ENCODE measurements around the gene MAPKBP1.

The MAPKBP1 gene

DNA sequence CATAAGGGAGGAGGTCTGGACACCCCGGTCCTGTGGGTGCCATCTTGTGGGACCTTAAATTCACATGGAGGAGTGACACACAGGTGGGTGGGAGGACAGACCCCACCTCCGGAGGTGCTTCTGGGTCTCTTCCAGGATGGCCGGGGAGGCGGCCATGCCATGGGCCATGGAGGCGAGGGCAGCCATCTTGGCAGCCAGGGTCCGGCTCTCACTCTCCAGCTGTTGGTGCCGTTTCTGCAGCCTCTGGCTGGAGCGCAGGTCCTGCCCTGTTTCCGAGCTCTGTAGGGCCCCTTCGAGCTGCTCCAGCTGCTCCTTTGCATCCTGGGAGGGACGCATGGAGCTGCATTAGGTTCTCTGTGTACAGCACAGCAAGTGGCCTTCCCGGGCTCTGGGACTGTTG is 100.5 kb downstream of the MAPKBP1 start:
- H3K4me3 ChIP-seq (ENCODE audit: low read depth, low read length) = no peak overlapping the region
- TF ChIP-seq MYC (IDR thresholded peaks at IDR 0.05; ENCODE audit: low read depth, low read length) (no peak), POLR2A (IDR thresholded peaks at IDR 0.05; ENCODE audit: extremely low read depth, insufficient read length) (no peak)
- TF ChIP-seq, protein P1, sequence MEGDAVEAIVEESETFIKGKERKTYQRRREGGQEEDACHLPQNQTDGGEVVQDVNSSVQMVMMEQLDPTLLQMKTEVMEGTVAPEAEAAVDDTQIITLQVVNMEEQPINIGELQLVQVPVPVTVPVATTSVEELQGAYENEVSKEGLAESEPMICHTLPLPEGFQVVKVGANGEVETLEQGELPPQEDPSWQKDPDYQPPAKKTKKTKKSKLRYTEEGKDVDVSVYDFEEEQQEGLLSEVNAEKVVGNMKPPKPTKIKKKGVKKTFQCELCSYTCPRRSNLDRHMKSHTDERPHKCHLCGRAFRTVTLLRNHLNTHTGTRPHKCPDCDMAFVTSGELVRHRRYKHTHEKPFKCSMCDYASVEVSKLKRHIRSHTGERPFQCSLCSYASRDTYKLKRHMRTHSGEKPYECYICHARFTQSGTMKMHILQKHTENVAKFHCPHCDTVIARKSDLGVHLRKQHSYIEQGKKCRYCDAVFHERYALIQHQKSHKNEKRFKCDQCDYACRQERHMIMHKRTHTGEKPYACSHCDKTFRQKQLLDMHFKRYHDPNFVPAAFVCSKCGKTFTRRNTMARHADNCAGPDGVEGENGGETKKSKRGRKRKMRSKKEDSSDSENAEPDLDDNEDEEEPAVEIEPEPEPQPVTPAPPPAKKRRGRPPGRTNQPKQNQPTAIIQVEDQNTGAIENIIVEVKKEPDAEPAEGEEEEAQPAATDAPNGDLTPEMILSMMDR (IDR thresholded peaks at IDR 0.05; ENCODE audit: low read depth, low read length) = no peak
- TF ChIP-seq, protein P2, sequence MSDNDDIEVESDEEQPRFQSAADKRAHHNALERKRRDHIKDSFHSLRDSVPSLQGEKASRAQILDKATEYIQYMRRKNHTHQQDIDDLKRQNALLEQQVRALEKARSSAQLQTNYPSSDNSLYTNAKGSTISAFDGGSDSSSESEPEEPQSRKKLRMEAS (IDR thresholded peaks at IDR 0.05; ENCODE audit: low read depth, low read length) = no peak
- no peak for DNase-seq (ENCODE audit: low read depth)

DNA sequence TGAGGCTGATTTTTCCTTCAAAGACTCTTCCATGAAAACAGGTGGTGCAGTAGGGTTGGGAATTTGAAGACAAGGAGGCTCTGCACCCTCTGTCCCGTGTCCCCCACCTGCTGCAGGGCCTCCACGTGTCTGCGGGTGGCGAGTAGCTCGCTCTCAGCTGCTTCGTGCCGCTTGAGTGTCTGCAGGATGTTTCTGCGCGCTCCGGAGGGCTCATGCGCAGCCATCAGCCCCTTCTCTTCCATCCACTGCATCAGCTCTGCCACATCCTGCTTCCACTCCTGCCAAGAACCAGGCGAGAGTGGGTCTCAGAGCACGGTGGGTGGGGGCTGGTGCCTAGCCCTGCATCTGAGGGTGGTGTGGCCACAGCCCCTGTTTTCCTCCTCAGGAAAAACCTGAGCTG is 101.7 kb downstream of the MAPKBP1 start:
- no peak for DNase-seq (ENCODE audit: low read depth)
- H3K4me3 ChIP-seq (ENCODE audit: low read depth, low read length) = no peak overlapping the region
- TF ChIP-seq, protein P2 (IDR thresholded peaks at IDR 0.05; ENCODE audit: low read depth, low read length) = no peak
- TF ChIP-seq, protein P1 (IDR thresholded peaks at IDR 0.05; ENCODE audit: low read depth, low read length) = no peak
- TF ChIP-seq POLR2A (IDR thresholded peaks at IDR 0.05; ENCODE audit: extremely low read depth, insufficient read length) (no peak), MYC (IDR thresholded peaks at IDR 0.05; ENCODE audit: low read depth, low read length) (no peak)

DNA sequence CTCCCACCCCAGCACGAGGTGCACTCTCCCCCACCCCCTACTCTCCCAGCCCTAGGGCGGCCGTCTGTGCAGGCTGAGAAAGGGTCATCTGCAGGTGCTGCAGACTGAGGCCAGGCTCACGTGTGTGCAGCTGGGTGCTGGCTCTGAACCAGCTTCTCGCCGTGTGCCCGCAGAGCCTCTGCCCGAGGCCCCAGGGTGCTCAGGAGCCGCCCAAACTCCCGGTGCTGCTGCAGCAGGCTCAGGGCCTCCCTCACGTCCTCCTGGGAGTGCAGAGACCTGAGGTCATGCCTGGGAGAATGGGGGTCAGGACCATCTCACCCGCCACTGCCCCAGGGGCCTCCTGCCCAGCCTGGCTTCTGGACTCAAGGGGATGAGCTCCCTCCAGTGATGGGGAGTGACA is 102.4 kb downstream of the MAPKBP1 start:
- TF ChIP-seq MYC (IDR thresholded peaks at IDR 0.05; ENCODE audit: low read depth, low read length) (no peak), POLR2A (IDR thresholded peaks at IDR 0.05; ENCODE audit: extremely low read depth, insufficient read length) (no peak)
- TF ChIP-seq, protein P1 (IDR thresholded peaks at IDR 0.05; ENCODE audit: low read depth, low read length) = no peak
- TF ChIP-seq, protein P2 (IDR thresholded peaks at IDR 0.05; ENCODE audit: low read depth, low read length) = no peak
- H3K4me3 ChIP-seq (ENCODE audit: low read depth, low read length) = no peak overlapping the region
- DNase-seq (ENCODE audit: low read depth) = no peak
